ENCODE measurements around the gene CACNA2D3. TPM values are rescaled to one million over a fixed set of nuclear protein-coding genes. Genes with fewer than 3 reads are reported as not detected.

CACNA2D3 gene
- polyA plus RNA-seq, 1 donor (not counting 4 experiments of a cell fraction or from before 2014, with no cell fraction given), result 0.08 TPM

DNA sequence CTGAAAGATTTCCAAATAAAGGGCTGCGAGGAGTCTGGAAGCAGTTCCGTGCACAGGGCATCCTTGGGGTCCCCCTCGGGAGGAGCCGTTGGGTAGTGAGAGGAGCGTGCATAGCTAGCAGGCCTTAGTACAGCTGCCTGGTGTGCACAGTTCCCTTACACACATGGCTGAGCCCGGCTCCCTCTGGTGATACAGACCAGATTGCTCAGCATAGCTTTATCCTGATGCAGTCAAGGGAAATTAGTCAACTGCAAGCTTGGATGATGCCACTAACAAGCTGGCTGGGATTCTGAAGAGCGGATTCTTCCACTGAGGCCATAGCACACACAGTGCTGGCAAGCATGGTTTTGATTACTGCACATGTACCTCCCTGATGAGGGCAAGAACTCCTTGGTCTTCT is 456.1 kb downstream of the CACNA2D3 start:
- Histone ChIP-seq H3K9me1 (ENCODE audit: control insufficient read depth, extremely low read depth, insufficient read depth, low read length) (no peaks in the 10 kb centered on the region), H3K27ac (ENCODE audit: control insufficient read depth, insufficient read depth, low read length) (no peak overlapping the region), H3K4me2 (ENCODE audit: control insufficient read depth, extremely low read depth, insufficient read depth, low read depth, low read length) (no peak overlapping the region), H3K4me3 (ENCODE audit: control insufficient read depth in 2 of 3, extremely low read depth in 1 of 3, insufficient read depth in 2 of 3, low read depth in 1 of 3, low read length in 3 of 3) (no peak overlapping the region), H3K27me3 (ENCODE audit: control insufficient read depth, extremely low read depth, insufficient read depth, low read length) (no peaks in the 10 kb centered on the region), H3K36me3 (ENCODE audit: control insufficient read depth in 2 of 2, extremely low read depth in 1 of 2, insufficient read depth in 2 of 2, low read length in 2 of 2) (no peaks in the 10 kb centered on the region), H3K4me1 (ENCODE audit: control insufficient read depth, extremely low read depth, insufficient read depth, low read length) (no peaks in the 10 kb centered on the region), H3K9ac (ENCODE audit: control insufficient read depth, extremely low read depth, insufficient read depth, low read length) (no peak overlapping the region), H3K9me3 (ENCODE audit: control insufficient read depth, low read depth, low read length) (no peaks in the 10 kb centered on the region), H2AFZ (ENCODE audit: control insufficient read depth, low read length) (no peak overlapping the region), H4K20me1 (ENCODE audit: control insufficient read depth, extremely low read depth, insufficient read depth, low read length) (no peaks in the 10 kb centered on the region), H3K79me2 (ENCODE audit: control insufficient read depth, insufficient read depth, low read length) (no peaks in the 10 kb centered on the region)
- dilution Hi-C loops (cut with MboI; ENCODE audit: extremely low pct_ligation_motif_present, low sequenced_read_pairs), result no loop called here
- FAIRE-seq (no peak), DNase-seq (ENCODE audit: low read depth, low spot score) (no peak)
- TF ChIP-seq, protein P1, sequence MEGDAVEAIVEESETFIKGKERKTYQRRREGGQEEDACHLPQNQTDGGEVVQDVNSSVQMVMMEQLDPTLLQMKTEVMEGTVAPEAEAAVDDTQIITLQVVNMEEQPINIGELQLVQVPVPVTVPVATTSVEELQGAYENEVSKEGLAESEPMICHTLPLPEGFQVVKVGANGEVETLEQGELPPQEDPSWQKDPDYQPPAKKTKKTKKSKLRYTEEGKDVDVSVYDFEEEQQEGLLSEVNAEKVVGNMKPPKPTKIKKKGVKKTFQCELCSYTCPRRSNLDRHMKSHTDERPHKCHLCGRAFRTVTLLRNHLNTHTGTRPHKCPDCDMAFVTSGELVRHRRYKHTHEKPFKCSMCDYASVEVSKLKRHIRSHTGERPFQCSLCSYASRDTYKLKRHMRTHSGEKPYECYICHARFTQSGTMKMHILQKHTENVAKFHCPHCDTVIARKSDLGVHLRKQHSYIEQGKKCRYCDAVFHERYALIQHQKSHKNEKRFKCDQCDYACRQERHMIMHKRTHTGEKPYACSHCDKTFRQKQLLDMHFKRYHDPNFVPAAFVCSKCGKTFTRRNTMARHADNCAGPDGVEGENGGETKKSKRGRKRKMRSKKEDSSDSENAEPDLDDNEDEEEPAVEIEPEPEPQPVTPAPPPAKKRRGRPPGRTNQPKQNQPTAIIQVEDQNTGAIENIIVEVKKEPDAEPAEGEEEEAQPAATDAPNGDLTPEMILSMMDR (optimal IDR thresholded peaks at IDR 0.05 in 1 of 3, IDR thresholded peaks at IDR 0.05 in 1 of 3, conservative IDR thresholded peaks at IDR 0.05 in 1 of 3; ENCODE audit: extremely low read depth in 1 of 3, insufficient read depth in 2 of 3, low read length in 3 of 3), result no peak
- no peak for TF ChIP-seq EZH2 (IDR thresholded peaks at IDR 0.05; ENCODE audit: low read length)

DNA sequence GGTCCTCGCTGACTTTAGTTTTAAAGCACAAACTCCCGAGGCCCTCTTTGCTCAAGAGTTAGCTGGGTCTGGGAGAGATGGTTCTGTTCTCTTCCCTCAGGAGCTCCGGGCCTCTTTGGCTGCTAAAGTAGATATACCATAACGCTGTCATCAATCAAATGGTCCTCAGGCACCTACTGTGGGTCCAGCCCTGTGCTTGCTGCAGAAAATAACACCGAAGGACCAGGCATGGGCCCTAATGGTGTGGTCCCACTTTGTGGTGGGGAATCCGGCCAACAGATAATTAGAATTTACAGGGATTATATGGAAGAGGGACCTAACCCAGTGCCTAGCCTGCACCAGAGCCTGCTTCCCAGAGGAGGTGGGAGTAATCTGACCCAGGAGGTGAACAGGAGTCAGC is 458.1 kb downstream of the CACNA2D3 start:
- no peaks in the 10 kb centered on the region for H3K9me1 ChIP-seq (ENCODE audit: control insufficient read depth, extremely low read depth, insufficient read depth, low read length)
- DNase-seq (ENCODE audit: low read depth, low spot score) (no peak), FAIRE-seq (no peak)
- dilution Hi-C loops (cut with MboI; ENCODE audit: extremely low pct_ligation_motif_present, low sequenced_read_pairs), result no loop called here
- no peaks in the 10 kb centered on the region for H3K4me1 ChIP-seq (ENCODE audit: control insufficient read depth, extremely low read depth, insufficient read depth, low read length)
- H3K9ac ChIP-seq (ENCODE audit: control insufficient read depth, extremely low read depth, insufficient read depth, low read length), result no peak overlapping the region
- H3K79me2 ChIP-seq (ENCODE audit: control insufficient read depth, insufficient read depth, low read length), result no peaks in the 10 kb centered on the region
- no peaks in the 10 kb centered on the region for H3K27me3 ChIP-seq (ENCODE audit: control insufficient read depth, extremely low read depth, insufficient read depth, low read length)
- H2AFZ ChIP-seq (ENCODE audit: control insufficient read depth, low read length), result no peak overlapping the region
- H3K9me3 ChIP-seq (ENCODE audit: control insufficient read depth, low read depth, low read length), result no peaks in the 10 kb centered on the region
- H3K4me2 ChIP-seq (ENCODE audit: control insufficient read depth, extremely low read depth, insufficient read depth, low read depth, low read length), result no peak overlapping the region
- H3K27ac ChIP-seq (ENCODE audit: control insufficient read depth, insufficient read depth, low read length), result no peak overlapping the region
- no peaks in the 10 kb centered on the region for H3K36me3 ChIP-seq (ENCODE audit: control insufficient read depth in 2 of 2, extremely low read depth in 1 of 2, insufficient read depth in 2 of 2, low read length in 2 of 2)
- TF ChIP-seq, protein P1 (optimal IDR thresholded peaks at IDR 0.05 in 1 of 3, IDR thresholded peaks at IDR 0.05 in 1 of 3, conservative IDR thresholded peaks at IDR 0.05 in 1 of 3; ENCODE audit: extremely low read depth in 1 of 3, insufficient read depth in 2 of 3, low read length in 3 of 3), result no peak
- TF ChIP-seq EZH2 (IDR thresholded peaks at IDR 0.05; ENCODE audit: low read length), result no peak
- H3K4me3 ChIP-seq (ENCODE audit: control insufficient read depth in 2 of 3, extremely low read depth in 1 of 3, insufficient read depth in 2 of 3, low read depth in 1 of 3, low read length in 3 of 3), result no peak overlapping the region
- no peaks in the 10 kb centered on the region for H4K20me1 ChIP-seq (ENCODE audit: control insufficient read depth, extremely low read depth, insufficient read depth, low read length)
